GM12878 (cell line): ENCODE measurements around the gene ADAMTS14. TPM values are rescaled to one million over a fixed set of nuclear protein-coding genes. Genes with fewer than 3 reads are reported as not detected.

Experiments
- BCLAF1 ChIP-seq: fragments of 450-650 bp; IDR thresholded peaks from 2 replicates; pipeline ENCODE4 v1.6.1; 2017; ENCODE audit warnings: antibody characterized with exemption, mild to moderate bottlenecking, moderate library complexity
- CHD4 ChIP-seq: fragments of 200-600 bp; sonication (generic); IDR thresholded peaks from 2 replicates; pipeline ENCODE4 v1.6.1; 2016; ENCODE audit warnings: mild to moderate bottlenecking
- CUX1 ChIP-seq: IDR thresholded peaks from 2 replicates; pipeline ENCODE4 v1.6.1; 2012; ENCODE audit warnings: improper control_type of control experiment, low read depth, low read length; ENCODE audit not compliant: insufficient replicate concordance
- KDM1A ChIP-seq: fragments of 200-600 bp; sonication (generic); IDR thresholded peaks from 2 replicates; pipeline ENCODE4 v1.6.1; 2016; ENCODE audit warnings: borderline replicate concordance
- MTA2 ChIP-seq: fragments of 450-650 bp; IDR thresholded peaks from 2 replicates; pipeline ENCODE4 v1.6.1; 2016; ENCODE audit warnings: low read depth, mild to moderate bottlenecking, moderate library complexity
- NFYB ChIP-seq: IDR thresholded peaks from 2 replicates; pipeline ENCODE4 v1.6.1; 2011; ENCODE audit warnings: low read depth, mild to moderate bottlenecking, low read length, improper control_type of control experiment, moderate library complexity; ENCODE audit not compliant: insufficient read depth
- SMC3 ChIP-seq: IDR thresholded peaks from 2 replicates; pipeline ENCODE4 v1.6.1; 2011; ENCODE audit warnings: low read length, improper control_type of control experiment, borderline replicate concordance
- ZNF217 ChIP-seq: fragments of 450-650 bp; IDR thresholded peaks from 2 replicates; pipeline ENCODE4 v1.6.1; 2017; ENCODE audit warnings: antibody characterized with exemption, mild to moderate bottlenecking
- polyA plus RNA-seq, 11 experiments: library from polyadenylated mRNA; depleted of rRNA in 4 of 11; unstranded in 6 of 11; stranded (reverse) in 5 of 11; fragments of >200 nt; fragmentation: Nextera tagmentation in 4 of 11; fragmentation: Illumina TruSeq in 1 of 11; extraction: Ambion mirVana in 4 of 11; extraction: Trizol in 1 of 11; gene quantifications; 1 replicate in 1 of 11; 2 replicates in 10 of 11; pipeline versions ENCODE4 v1.2.1 to v1.2.3, GENCODE V29; 2011 to 2016; ENCODE audit warnings: inconsistent platforms in 2 of 11, missing spikeins in 2 of 11, low read depth in 1 of 11
- total RNA-seq, 4 experiments: library from RNA; depleted of rRNA in 3 of 4; stranded (reverse); fragments of >200 nt in 3 of 4; fragmentation: Illumina TruSeq in 1 of 4; extraction: Trizol in 1 of 4; gene quantifications; 2 replicates each; pipeline versions ENCODE4 v1.2.1 to v1.2.3, GENCODE V29; 2013 to 2021

ADAMTS14 gene
- total and polyA plus RNA-seq, 10 of the 15 experiments (the other 5 are each of a cell fraction or from before 2014, with no cell fraction given), result 0.03 to 0.05 TPM; not detected in 8

GRCh38 chr10:70769121-70769520 is 96.8 kb downstream of the ADAMTS14 start (continued):
- TF ChIP-seq CUX1 (no peak), SMC3 (no peak), MTA2 (no peak), BCLAF1 (no peak), KDM1A (no peak), NFYB (no peak), CHD4 (no peak), ZNF217 (no peak)
